ENCODE results near the gene DEDD.

GRCh38 chr1:161106431-161106830, 26.0 kb downstream of the DEDD start:
- TF ChIP-seq SP1 (IDR thresholded peaks at IDR 0.05; ENCODE audit: low read depth) (no peak), CEBPB (IDR thresholded peaks at IDR 0.05; ENCODE audit: low read depth) (no peak), POLR2A (IDR thresholded peaks at IDR 0.05; ENCODE audit: borderline replicate concordance, extremely low read depth, insufficient read depth, insufficient read length) (no peak), CTCF (IDR thresholded peaks at IDR 0.05 in 2 of 3, conservative IDR thresholded peaks at IDR 0.05 in 1 of 3; ENCODE audit: borderline replicate concordance in 1 of 3, insufficient read depth in 1 of 3, low read depth in 2 of 3, low read length in 2 of 3) (no peak), MAX (IDR thresholded peaks at IDR 0.05) (no peak), EZH2 (IDR thresholded peaks at IDR 0.05) (no peak), POLR2AphosphoS5 (IDR thresholded peaks at IDR 0.05; ENCODE audit: low read depth, low read length) (no peak)

Data from HCT116 (cell line).